K562 (cell line): ENCODE data around the gene ZYG11A. TPM values are rescaled to one million over a fixed set of nuclear protein-coding genes. Genes with fewer than 3 reads are reported as not detected.

Experiments used
- ATAC-seq: fragments of 200-7000 bp; cut with Tn5 transposase; 3 replicates; pipeline ENCODE4 v1.9.1; 2020; ENCODE audit warnings: moderate library complexity
- BruUV-seq: library from RNA; stranded (reverse); fragments of 400-500 nt; replicated peaks from 2 replicates; lab custom pipeline; 2021; lab: Mats Ljungman, UMichigan
- CTCF ChIA-PET: fragments of 300-600 bp; formaldehyde crosslinking; extraction: SDS; loops from one replicate; lab custom pipeline; 2021; ENCODE audit warnings: low intra/inter-chr PET ratio; lab: Yijun Ruan, JAX
- POLR2A ChIA-PET: fragments of 300-600, 350-650 bp; sonication (Branson Sonifier 250); formaldehyde crosslinking; extraction: SDS; loops from one replicate; lab custom pipeline; 2021; ENCODE audit warnings: antibody characterized with exemption, inconsistent platforms; lab: Yijun Ruan, JAX
- DNase-seq, 4 experiments: peaks; one replicate each; pipeline versions ENCODE4 v3.0.0 to v3.0.0-alpha.2; 2011 to 2018; ENCODE audit warnings: low spot score in 3 of 4, mixed read lengths in 3 of 4; ENCODE audit errors: extremely low read depth in 1 of 4
- FAIRE-seq: peaks from 2 replicates; lab custom pipeline; 2011; peaks lifted over from hg19 to GRCh38; lab: Jason Lieb, UNC
- H2AFZ ChIP-seq: 2 replicates; pipeline ENCODE4 v1.6.0; 2011; ENCODE audit warnings: low read depth, low read length, control low read depth, inconsistent platforms
- H3K27ac ChIP-seq: fragments of 200-600 bp; 3 replicates; pipeline ENCODE4 v1.8.0; 2011; ENCODE audit warnings: low read depth, mild to moderate bottlenecking, control low read depth, inconsistent platforms, low read length, moderate library complexity, mixed read lengths; ENCODE audit errors: extremely low read depth
- H3K27me3 ChIP-seq, 2 experiments: fragments of 300-600 bp in 1 of 2; 2 replicates in 1 of 2; 3 replicates in 1 of 2; pipeline versions ENCODE4 v1.6.0 to v1.8.0; 2011; ENCODE audit warnings: inconsistent platforms in 2 of 2, low read length in 2 of 2, mild to moderate bottlenecking in 1 of 2, mixed read lengths in 1 of 2, moderate library complexity in 1 of 2; ENCODE audit not compliant: control insufficient read depth in 2 of 2, insufficient read depth in 2 of 2
- H3K36me3 ChIP-seq: fragments of 300-600 bp; 3 replicates; pipeline ENCODE4 v1.8.0; 2011; ENCODE audit warnings: mild to moderate bottlenecking, low read length, inconsistent platforms; ENCODE audit not compliant: control insufficient read depth, insufficient read depth
- H3K4me1 ChIP-seq, 2 experiments: fragments of 200-600 bp in 1 of 2; replicated peaks in 1 of 2; 2 replicates in 1 of 2; 3 replicates in 1 of 2; pipeline versions ENCODE4 v1.5.1 to v1.8.0; 2011; ENCODE audit warnings: inconsistent platforms in 2 of 2, low read length in 2 of 2, mild to moderate bottlenecking in 1 of 2, mixed read lengths in 1 of 2, moderate library complexity in 1 of 2; ENCODE audit not compliant: control insufficient read depth in 2 of 2, insufficient read depth in 2 of 2
- H3K4me2 ChIP-seq: 2 replicates; pipeline ENCODE4 v1.6.1; 2011; ENCODE audit warnings: low read length, control low read depth, inconsistent platforms, mixed read lengths; ENCODE audit not compliant: insufficient read depth
- H3K4me3 ChIP-seq: fragments of 200-600 bp; sonication (generic), shearing (Covaris generic); 2 replicates; pipeline ENCODE4 v1.5.1; 2016; ENCODE audit warnings: control low read depth, inconsistent platforms
- H3K79me2 ChIP-seq: fragments of 200-600 bp; 3 replicates; pipeline ENCODE4 v1.8.0; 2011; ENCODE audit warnings: low read length, inconsistent platforms; ENCODE audit not compliant: control insufficient read depth, insufficient read depth
- H3K9ac ChIP-seq, 2 experiments: 2 replicates each; pipeline versions ENCODE4 v1.6.0 to v1.6.1; 2011; ENCODE audit warnings: low read depth in 2 of 2, low read length in 2 of 2, control low read depth in 1 of 2, inconsistent platforms in 1 of 2, mild to moderate bottlenecking in 1 of 2, mixed read lengths in 1 of 2; ENCODE audit not compliant: insufficient read depth in 1 of 2
- H3K9me1 ChIP-seq: one replicate; pipeline ENCODE4 v1.6.0; 2011; ENCODE audit warnings: inconsistent platforms, mild to moderate bottlenecking, low read length, moderate library complexity; ENCODE audit not compliant: control insufficient read depth, insufficient read depth
- H3K9me3 ChIP-seq: replicated peaks from 2 replicates; pipeline ENCODE4 v1.5.1; 2011; ENCODE audit warnings: low read depth, low read length, inconsistent platforms; ENCODE audit not compliant: control insufficient read depth, insufficient read depth
- H4K20me1 ChIP-seq: replicated peaks from 2 replicates; pipeline ENCODE4 v1.6.1; 2011; ENCODE audit warnings: low read length, inconsistent platforms, mixed read lengths; ENCODE audit not compliant: control insufficient read depth, insufficient read depth
- CEBPZ ChIP-seq: fragments of 150-350 bp; IDR thresholded peaks from 2 replicates; pipeline ENCODE4 v1.6.1; 2014; ENCODE audit warnings: low read depth, mild to moderate bottlenecking, low read length, borderline replicate concordance
- GABPB2 ChIP-seq: fragments of 250-450 bp; sonication (Bioruptor Pico); conservative IDR thresholded peaks from 2 replicates; pipeline ENCODE4 v1.5.1; 2021; ENCODE audit warnings: mild to moderate bottlenecking
- ZNF217 ChIP-seq: sonication (generic); formaldehyde crosslinking; IDR thresholded peaks from 2 replicates; pipeline ENCODE4 v1.8.0; 2022; ENCODE audit warnings: mild to moderate bottlenecking, missing genetic modification reagents
- WGBS: fragments of 100-300 bp; shearing (Covaris generic); methylation state at CpG from one replicate; pipeline ENCODE4 v1.1.6; 2016; ENCODE audit warnings: low coverage, mixed read lengths; ENCODE audit not compliant: insufficient coverage; ENCODE audit errors: missing lambda C conversion rate; 5-methylcytosine and 5-hydroxymethylcytosine counted together
- in situ Hi-C: fragments of 300-500 bp; cut with MboI; formaldehyde crosslinking; loops from 4 replicates; pipeline ENCODE4 v1.15.0; 2018; ENCODE audit warnings: inconsistent platforms, mixed read lengths
- intact Hi-C: fragments of 100-400 bp; cut with micrococcal nuclease; formaldehyde crosslinking; loops from 2 replicates; pipeline ENCODE4 v1.14.2; 2022
- polyA plus RNA-seq, 8 experiments: library from polyadenylated mRNA; depleted of rRNA in 4 of 8; stranded (reverse) in 5 of 8; unstranded in 3 of 8; fragments of >200 nt; fragmentation: Nextera tagmentation in 2 of 8; fragmentation: Illumina TruSeq in 1 of 8; extraction: Ambion mirVana in 2 of 8; extraction: Trizol in 1 of 8; gene quantifications; 2 replicates each; pipeline versions ENCODE4 v1.2.1 to v1.2.3, GENCODE V29; 2011 to 2014; ENCODE audit warnings: inconsistent platforms in 1 of 8, missing spikeins in 1 of 8
- total RNA-seq, 7 experiments: library from RNA; depleted of rRNA in 6 of 7; stranded (reverse); fragments of >200 nt in 6 of 7; fragmentation: Illumina TruSeq in 2 of 7; extraction: Trizol in 2 of 7; gene quantifications; 2 replicates each; pipeline versions ENCODE4 v1.2.1 to v1.2.3, GENCODE V29; 2011 to 2021; ENCODE audit warnings: low replicate concordance in 1 of 7

Gene ZYG11A
- total and polyA plus RNA-seq, 9 of the 15 experiments (the other 6 are each of a cell fraction or from before 2014, with no cell fraction given): 4.5 to 21.9 (median 14.0) TPM

GRCh38 chr1:52850951-52851350 is 8.4 kb downstream of the ZYG11A start:
- no TSS peak for BruUV-seq
- Histone ChIP-seq H3K9me3 (no peaks in the 10 kb centered on the region), H3K27ac (no peak overlapping the region), H3K4me2 (no peak overlapping the region), H3K79me2 (peaks cover 92% of the 10 kb centered on the region), H3K4me3 (no peak overlapping the region), H4K20me1 (0 out of 2 replicates have a peak, but pooled peaks cover 4% of the 10 kb centered on the region), H3K9ac (no peak overlapping the region), H2AFZ (no peak overlapping the region), H3K27me3 (no peaks in the 10 kb centered on the region), H3K9me1 (no peaks in the 10 kb centered on the region), H3K36me3 (peaks cover 30% of the 10 kb centered on the region; the same call in 2 of the 3 replicates), H3K4me1 (peaks cover 8 to 11% of the 10 kb centered on the region in 2 experiments; a peak in 3 of 5 replicates)
- ChIA-PET POLR2A (interaction anchor here (1.0 to 1.6 kb wide), 2 partner anchors 9 to 16 kb away, joined by 3 to 8 read pairs; partner anchors contain the start of gene ZYG11A), CTCF (no interaction called here)
- FAIRE-seq: no peak
- intact Hi-C loops (no loop called here), in situ Hi-C loops (no loop called here)
- ATAC-seq: no peak
- no peak for TF ChIP-seq GABPB2 (CRISPR knock-in tag)
- no peak for TF ChIP-seq ZNF217 (CRISPR knock-in tag)
- TF ChIP-seq CEBPZ: no peak
- no peak for DNase-seq
- 88% methylated on average over 4 of the region's 4 CpGs for WGBS
